CD4-positive, alpha-beta T cell (primary cell): ENCODE measurements around the gene CHCHD4. TPM values are rescaled to one million over a fixed set of nuclear protein-coding genes. Genes with fewer than 3 reads are reported as not detected.
"Not testable (repeated sequence)": the region's sequence is repeated elsewhere in the genome, so short reads cannot be mapped to it uniquely, and the experiment has no call there.

Source experiments
- ATAC-seq: fragments of 200-7000 bp; cut with Tn5 transposase; one replicate; pipeline ENCODE4 v1.10.0; 2022; ENCODE audit warnings: mild to moderate bottlenecking; ENCODE audit not compliant: poor library complexity
- CTCF ChIA-PET: fragments of 350-600 bp; sonication (Branson Sonifier 250); formaldehyde crosslinking; loops from one replicate; lab custom pipeline; 2021; ENCODE audit warnings: antibody characterized with exemption, inconsistent platforms; lab: Charles Lee
- POLR2A ChIA-PET: fragments of 350-600 bp; sonication (Branson Sonifier 250); formaldehyde crosslinking; loops from one replicate; lab custom pipeline; 2021; ENCODE audit warnings: antibody characterized with exemption, inconsistent platforms; lab: Charles Lee
- DNase-seq, 14 experiments: peaks; one replicate each; pipeline ENCODE4 v3.0.0-alpha.2; 2013 to 2020; ENCODE audit warnings: mixed read lengths in 2 of 14
- H3K27ac ChIP-seq, 2 donors: one replicate each; pipeline versions ENCODE4 v1.5.1 to v1.7.0; 2013; ENCODE audit warnings: low read length in 2 of 2, low read depth in 1 of 2, mild to moderate bottlenecking in 1 of 2
- H3K27me3 ChIP-seq, 2 experiments: 1 replicate in 1 of 2; 2 replicates in 1 of 2; pipeline versions ENCODE4 v1.6.1 to v1.7.0; 2013; ENCODE audit warnings: low read length in 2 of 2, control low read depth in 1 of 2, mild to moderate bottlenecking in 1 of 2, moderate library complexity in 1 of 2; ENCODE audit not compliant: insufficient read depth in 2 of 2, control insufficient read depth in 1 of 2
- H3K36me3 ChIP-seq: one replicate; pipeline ENCODE4 v1.6.1; 2013; ENCODE audit warnings: low read length, control low read depth; ENCODE audit not compliant: insufficient read depth
- H3K4me1 ChIP-seq: one replicate; pipeline ENCODE4 v1.6.1; 2013; ENCODE audit warnings: low read length, control low read depth; ENCODE audit not compliant: insufficient read depth
- H3K4me3 ChIP-seq: one replicate; pipeline ENCODE4 v1.5.1; 2013; ENCODE audit warnings: mild to moderate bottlenecking, low read length, moderate library complexity
- H3K9me3 ChIP-seq, 2 experiments: 1 replicate in 1 of 2; 2 replicates in 1 of 2; pipeline versions ENCODE4 v1.6.1 to v1.7.0; 2013; ENCODE audit warnings: low read length in 2 of 2, mild to moderate bottlenecking in 2 of 2, control low read depth in 1 of 2, moderate library complexity in 1 of 2; ENCODE audit not compliant: control insufficient read depth in 1 of 2, insufficient read depth in 1 of 2
- H3K27ac Mint-ChIP-seq: one replicate; pipeline ENCODE4 v1.8.0; 2020; ENCODE audit warnings: mixed read lengths
- H3K27me3 Mint-ChIP-seq: one replicate; pipeline ENCODE4 v1.8.0; 2021; ENCODE audit warnings: mixed read lengths
- H3K36me3 Mint-ChIP-seq: one replicate; pipeline ENCODE4 v1.8.0; 2021; ENCODE audit warnings: low read depth, mixed read lengths
- H3K4me1 Mint-ChIP-seq: one replicate; pipeline ENCODE4 v1.8.0; 2021; ENCODE audit warnings: low read depth, mixed read lengths
- H3K4me3 Mint-ChIP-seq: one replicate; pipeline ENCODE4 v1.8.0; 2020; ENCODE audit warnings: mild to moderate bottlenecking, mixed read lengths
- H3K9me3 Mint-ChIP-seq: one replicate; pipeline ENCODE4 v1.8.0; 2020; ENCODE audit warnings: mixed read lengths
- intact Hi-C, 2 experiments: fragments of 100-400 bp; cut with DNase I in 1 of 2; cut with micrococcal nuclease in 1 of 2; formaldehyde crosslinking; loops; one replicate each; pipeline versions ENCODE4 v1.15.1 to v1.9.0; 2023 to 2025; cut with DNase I, micrococcal nuclease
- total RNA-seq, 174 experiments: library from RNA in 2 of 174; stranded (reverse) in 2 of 174; gene quantifications; one replicate each; pipeline ENCODE4 v1.2.3 and lab custom pipeline; 2021 to 2026
- TF ChIP-seq, protein P1 (sequence below): fragments of 200-600 bp; IDR thresholded peaks from one replicate; pipeline ENCODE4 v1.8.0; 2022; ENCODE audit warnings: antibody characterized with exemption, mild to moderate bottlenecking

CHCHD4 gene
- total RNA-seq, 2 experiments from 2014 or later = 0.50 to 1.1 TPM

DNA sequence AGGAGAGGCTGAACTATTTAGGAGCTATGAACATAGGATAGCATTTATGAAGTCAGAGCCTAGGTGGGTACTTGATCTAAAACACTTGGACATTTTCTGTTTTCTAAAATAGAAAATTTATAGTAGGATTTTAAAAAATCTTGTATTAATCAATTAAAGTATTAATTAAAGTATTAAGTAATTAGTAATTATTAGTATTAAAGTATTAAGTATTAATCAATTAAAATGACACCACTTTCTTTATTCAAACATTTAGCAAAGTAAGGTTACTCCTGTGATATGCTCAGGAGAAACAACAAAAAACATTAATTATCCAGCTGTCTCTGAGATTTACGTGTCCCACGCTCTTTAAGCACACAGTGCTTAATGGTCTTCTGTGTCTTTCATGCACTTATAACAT, 32.2 kb downstream of the CHCHD4 start:
- DNase-seq = no peak
- Mint-ChIP-seq H3K4me1 (no peaks in the 10 kb centered on the region), H3K27me3 (peaks cover 46% of the 10 kb centered on the region), H3K27ac (no peak overlapping the region), H3K36me3 (no peaks in the 10 kb centered on the region), H3K9me3 (peaks cover under 1% of the 10 kb centered on the region), H3K4me3 (no peak overlapping the region)
- ChIA-PET POLR2A (no interaction called here), CTCF (no interaction called here)
- Histone ChIP-seq H3K4me1 (no peaks in the 10 kb centered on the region), H3K9me3 (peaks cover 0 to 10% of the 10 kb centered on the region in 2 experiments), H3K36me3 (no peaks in the 10 kb centered on the region), H3K27me3 (peaks cover 0 to 4% of the 10 kb centered on the region in 2 experiments), H3K4me3 (no peak overlapping the region), H3K27ac (no peak overlapping the region)
- intact Hi-C loops = no loop called here
- ATAC-seq = no peak
- TF ChIP-seq, protein P1, sequence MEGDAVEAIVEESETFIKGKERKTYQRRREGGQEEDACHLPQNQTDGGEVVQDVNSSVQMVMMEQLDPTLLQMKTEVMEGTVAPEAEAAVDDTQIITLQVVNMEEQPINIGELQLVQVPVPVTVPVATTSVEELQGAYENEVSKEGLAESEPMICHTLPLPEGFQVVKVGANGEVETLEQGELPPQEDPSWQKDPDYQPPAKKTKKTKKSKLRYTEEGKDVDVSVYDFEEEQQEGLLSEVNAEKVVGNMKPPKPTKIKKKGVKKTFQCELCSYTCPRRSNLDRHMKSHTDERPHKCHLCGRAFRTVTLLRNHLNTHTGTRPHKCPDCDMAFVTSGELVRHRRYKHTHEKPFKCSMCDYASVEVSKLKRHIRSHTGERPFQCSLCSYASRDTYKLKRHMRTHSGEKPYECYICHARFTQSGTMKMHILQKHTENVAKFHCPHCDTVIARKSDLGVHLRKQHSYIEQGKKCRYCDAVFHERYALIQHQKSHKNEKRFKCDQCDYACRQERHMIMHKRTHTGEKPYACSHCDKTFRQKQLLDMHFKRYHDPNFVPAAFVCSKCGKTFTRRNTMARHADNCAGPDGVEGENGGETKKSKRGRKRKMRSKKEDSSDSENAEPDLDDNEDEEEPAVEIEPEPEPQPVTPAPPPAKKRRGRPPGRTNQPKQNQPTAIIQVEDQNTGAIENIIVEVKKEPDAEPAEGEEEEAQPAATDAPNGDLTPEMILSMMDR = no peak

DNA sequence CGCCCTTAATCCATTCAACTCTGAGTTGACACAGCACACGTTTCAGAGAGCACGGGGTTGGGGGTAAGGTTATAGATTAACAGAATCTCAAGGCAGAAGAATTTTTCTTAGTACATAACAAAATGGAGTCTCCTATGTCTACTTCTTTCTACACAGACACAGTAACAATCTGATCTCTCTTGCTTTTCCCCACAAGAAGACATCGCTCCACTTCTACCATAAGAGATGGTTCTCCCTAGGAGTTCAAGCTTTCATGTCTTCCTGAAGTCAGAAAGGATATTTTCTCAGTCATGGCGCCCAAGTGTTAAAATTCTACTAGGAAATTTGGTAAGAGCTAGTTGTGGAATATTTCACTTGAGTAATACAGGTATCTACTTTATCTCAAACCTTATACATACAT, 32.7 kb downstream of the CHCHD4 start:
- H3K4me1 ChIP-seq, H3K36me3 ChIP-seq, POLR2A ChIA-PET, DNase-seq, H3K4me3 Mint-ChIP-seq, H3K4me1 Mint-ChIP-seq, ATAC-seq, H3K27me3 ChIP-seq, H3K27ac ChIP-seq, H3K27ac Mint-ChIP-seq, CTCF ChIA-PET, H3K36me3 Mint-ChIP-seq, intact Hi-C loops, H3K4me3 ChIP-seq, H3K9me3 Mint-ChIP-seq: not testable (repeated sequence)
- peaks cover 0 to 14% of the 10 kb centered on the region in 2 experiments for H3K9me3 ChIP-seq
- peaks cover 42% of the 10 kb centered on the region for H3K27me3 Mint-ChIP-seq

DNA sequence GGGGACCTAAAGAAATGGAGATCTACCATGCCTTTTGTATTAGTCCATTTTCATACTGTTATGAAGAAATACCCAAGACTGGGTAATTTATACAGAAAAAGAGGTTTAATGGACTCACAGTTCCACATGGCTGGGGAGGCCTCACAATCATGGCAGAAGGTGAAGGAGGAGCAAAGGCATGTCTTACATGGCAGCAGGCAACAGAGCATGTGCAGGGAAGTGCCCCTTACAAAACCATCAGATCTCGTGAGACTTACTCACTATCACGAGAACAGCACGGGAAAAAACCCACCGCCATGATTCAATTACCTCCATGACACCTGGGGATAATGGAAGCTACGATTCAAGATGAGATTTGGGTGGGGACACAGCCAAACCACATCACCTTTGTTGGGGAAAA, 37.2 kb downstream of the CHCHD4 start:
- peaks cover 0 to 14% of the 10 kb centered on the region in 2 experiments for H3K9me3 ChIP-seq
- H3K36me3 ChIP-seq, H3K4me1 Mint-ChIP-seq, H3K27ac Mint-ChIP-seq, CTCF ChIA-PET, H3K9me3 Mint-ChIP-seq, DNase-seq, H3K4me3 ChIP-seq, H3K27me3 ChIP-seq, intact Hi-C loops, H3K27ac ChIP-seq, H3K4me1 ChIP-seq, H3K4me3 Mint-ChIP-seq, H3K36me3 Mint-ChIP-seq, ATAC-seq: not testable (repeated sequence)
- POLR2A ChIA-PET = interaction anchor here (0.9 kb wide), 1 partner anchor 37 kb away, joined by 3 read pairs; the partner anchor contains the start of genes CHCHD4 and TMEM43
- peaks cover 32% of the 10 kb centered on the region for H3K27me3 Mint-ChIP-seq

DNA sequence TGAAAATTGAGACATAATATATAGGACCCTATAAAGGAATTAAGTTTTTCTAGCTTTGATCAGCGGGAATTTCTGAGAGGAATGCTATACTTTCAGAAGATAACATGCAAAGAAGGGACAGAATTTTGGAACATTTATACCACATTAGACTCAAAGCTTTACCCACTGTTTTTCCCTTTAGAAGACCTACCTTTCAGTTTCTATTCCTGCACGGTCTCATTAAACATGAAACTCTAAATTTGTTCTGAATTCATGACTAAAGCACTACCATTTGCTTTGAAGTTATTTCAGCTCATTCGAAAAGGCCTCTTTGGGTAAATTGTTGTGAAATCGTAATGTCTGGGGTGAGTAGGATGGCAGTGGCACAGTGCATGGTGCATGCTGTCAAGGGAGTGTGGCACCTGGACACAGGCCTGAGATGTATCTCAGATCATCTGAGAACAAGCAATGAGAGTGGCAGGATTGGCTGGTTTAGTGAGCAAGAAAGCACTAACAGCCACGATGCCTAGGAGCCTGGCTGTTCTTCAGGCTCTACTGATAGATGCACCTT, 42.5 kb downstream of the CHCHD4 start:
- H3K27me3 Mint-ChIP-seq = no peaks in the 10 kb centered on the region
- ATAC-seq = no peak
- intact Hi-C loops = no loop called here
- CTCF ChIA-PET = no interaction called here
- H3K4me3 Mint-ChIP-seq = no peak overlapping the region
- H3K4me1 Mint-ChIP-seq = peaks cover 5% of the 10 kb centered on the region
- H3K27ac Mint-ChIP-seq = no peak overlapping the region
- Histone ChIP-seq H3K4me1 (no peaks in the 10 kb centered on the region), H3K4me3 (no peak overlapping the region), H3K27me3 (no peaks in the 10 kb centered on the region), H3K36me3 (no peaks in the 10 kb centered on the region), H3K27ac (no peak overlapping the region), H3K9me3 (peaks cover 0 to 1% of the 10 kb centered on the region in 2 experiments)
- H3K9me3 Mint-ChIP-seq = peaks cover 4% of the 10 kb centered on the region
- TF ChIP-seq, protein P1 = no peak
- POLR2A ChIA-PET = no interaction called here
- no peak for DNase-seq
- no peaks in the 10 kb centered on the region for H3K36me3 Mint-ChIP-seq
